NB4 (cell line): Measurements from ENCODE around the gene UBE2L5.

Experiments used
- DNase-seq: peaks from one replicate; pipeline ENCODE4 v3.0.0; 2010; ENCODE audit warnings: low read depth
- H3K4me3 ChIP-seq: one replicate; pipeline ENCODE4 v1.5.1; 2011; ENCODE audit warnings: mild to moderate bottlenecking, low read depth, low read length, moderate library complexity
- MYC ChIP-seq: IDR thresholded peaks from 2 replicates; pipeline ENCODE4 v1.6.1; 2011; ENCODE audit warnings: low read depth, low read length
- POLR2A ChIP-seq: IDR thresholded peaks from 2 replicates; pipeline ENCODE4 v1.6.1; 2011; ENCODE audit warnings: mild to moderate bottlenecking; ENCODE audit not compliant: insufficient read length; ENCODE audit errors: extremely low read depth
- TF ChIP-seq, protein P1 (sequence below): IDR thresholded peaks from one replicate; pipeline ENCODE4 v1.5.1; 2012; ENCODE audit warnings: low read depth, low read length
- TF ChIP-seq, protein P2 (sequence below): IDR thresholded peaks from 2 replicates; pipeline ENCODE4 v1.6.1; 2011; ENCODE audit warnings: low read depth, low read length

UBE2L5 gene

DNA sequence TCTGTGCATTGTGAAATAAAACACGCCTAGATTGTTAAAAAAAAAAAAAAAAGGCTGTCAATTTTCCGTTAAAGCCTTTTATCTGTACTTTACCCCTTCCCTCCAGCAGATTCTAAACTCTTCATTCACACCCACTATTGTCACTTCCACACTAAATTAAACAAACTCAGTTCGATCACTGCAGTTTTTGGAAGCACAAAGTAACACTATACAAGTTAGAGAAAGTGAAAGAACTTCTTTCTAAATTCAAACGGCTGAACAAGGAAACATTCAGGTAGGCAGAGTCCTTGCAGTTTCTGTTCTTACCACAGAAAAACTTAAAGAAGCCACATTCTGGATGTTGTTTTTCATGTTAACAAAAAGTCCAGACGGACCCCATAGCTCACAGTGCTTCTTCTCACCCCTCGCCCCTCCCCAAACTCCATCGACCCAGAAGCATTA is 27.5 kb upstream of the UBE2L5 start:
- DNase-seq = peak; percentile 47
- peak overlapping the region; percentile 77 for H3K4me3 ChIP-seq
- TF ChIP-seq POLR2A (no peak), MYC (peak; percentile 45; the same call in 1 of the 2 replicates)
- TF ChIP-seq, protein P1, sequence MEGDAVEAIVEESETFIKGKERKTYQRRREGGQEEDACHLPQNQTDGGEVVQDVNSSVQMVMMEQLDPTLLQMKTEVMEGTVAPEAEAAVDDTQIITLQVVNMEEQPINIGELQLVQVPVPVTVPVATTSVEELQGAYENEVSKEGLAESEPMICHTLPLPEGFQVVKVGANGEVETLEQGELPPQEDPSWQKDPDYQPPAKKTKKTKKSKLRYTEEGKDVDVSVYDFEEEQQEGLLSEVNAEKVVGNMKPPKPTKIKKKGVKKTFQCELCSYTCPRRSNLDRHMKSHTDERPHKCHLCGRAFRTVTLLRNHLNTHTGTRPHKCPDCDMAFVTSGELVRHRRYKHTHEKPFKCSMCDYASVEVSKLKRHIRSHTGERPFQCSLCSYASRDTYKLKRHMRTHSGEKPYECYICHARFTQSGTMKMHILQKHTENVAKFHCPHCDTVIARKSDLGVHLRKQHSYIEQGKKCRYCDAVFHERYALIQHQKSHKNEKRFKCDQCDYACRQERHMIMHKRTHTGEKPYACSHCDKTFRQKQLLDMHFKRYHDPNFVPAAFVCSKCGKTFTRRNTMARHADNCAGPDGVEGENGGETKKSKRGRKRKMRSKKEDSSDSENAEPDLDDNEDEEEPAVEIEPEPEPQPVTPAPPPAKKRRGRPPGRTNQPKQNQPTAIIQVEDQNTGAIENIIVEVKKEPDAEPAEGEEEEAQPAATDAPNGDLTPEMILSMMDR = no peak

DNA sequence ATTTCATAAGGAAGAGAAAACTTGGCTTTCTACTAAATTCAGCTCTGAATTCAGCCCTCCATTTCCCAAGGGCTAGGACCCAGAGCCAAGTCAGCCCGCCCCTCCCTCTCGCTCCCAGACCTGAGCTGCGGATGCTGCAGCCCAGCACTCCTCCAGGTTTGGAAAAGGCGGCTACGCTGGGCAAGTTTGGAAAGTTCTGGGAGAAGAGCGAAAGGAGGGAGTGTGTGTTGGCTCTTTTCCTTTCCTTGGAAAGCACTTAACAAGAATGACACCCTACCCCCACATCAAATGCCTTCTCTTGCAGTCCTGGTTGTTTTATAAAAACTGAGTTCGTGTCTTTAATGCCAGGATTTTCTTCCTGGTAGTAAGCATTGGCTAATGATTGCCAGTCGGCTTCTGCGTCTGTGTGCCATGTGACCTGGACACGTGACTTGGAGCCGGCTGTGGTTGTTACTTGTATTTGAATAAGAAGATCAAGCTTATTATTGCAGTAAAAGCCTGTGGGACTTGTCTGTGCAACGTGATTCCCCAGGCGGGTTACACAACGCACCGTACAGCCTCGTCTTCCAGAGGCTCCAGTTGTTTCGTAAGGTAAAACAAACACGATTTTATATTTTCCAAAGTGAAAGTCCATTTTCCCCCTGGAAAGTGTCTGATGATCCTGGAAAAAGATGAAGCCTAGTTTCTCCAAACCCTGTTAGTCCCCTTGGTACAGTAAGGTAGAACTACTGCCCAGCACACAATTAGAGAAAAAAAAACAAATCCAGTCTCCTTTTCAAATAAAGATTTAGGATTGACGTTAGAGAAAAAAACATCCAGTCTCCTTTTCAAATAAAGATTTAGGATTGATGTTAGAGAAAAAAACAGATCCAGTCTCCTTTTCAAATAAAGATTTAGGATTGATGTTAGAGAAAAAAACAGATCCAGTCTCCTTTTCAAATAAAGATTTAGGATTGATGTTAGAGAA is 26.8 kb upstream of the UBE2L5 start:
- peak; percentile 94 for DNase-seq
- TF ChIP-seq MYC (peak; percentile 98), POLR2A (peak; percentile 60)
- TF ChIP-seq, protein P1 = no peak
- TF ChIP-seq, protein P2, sequence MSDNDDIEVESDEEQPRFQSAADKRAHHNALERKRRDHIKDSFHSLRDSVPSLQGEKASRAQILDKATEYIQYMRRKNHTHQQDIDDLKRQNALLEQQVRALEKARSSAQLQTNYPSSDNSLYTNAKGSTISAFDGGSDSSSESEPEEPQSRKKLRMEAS = peak; percentile 100
- H3K4me3 ChIP-seq = peak overlapping the region; percentile 77

DNA sequence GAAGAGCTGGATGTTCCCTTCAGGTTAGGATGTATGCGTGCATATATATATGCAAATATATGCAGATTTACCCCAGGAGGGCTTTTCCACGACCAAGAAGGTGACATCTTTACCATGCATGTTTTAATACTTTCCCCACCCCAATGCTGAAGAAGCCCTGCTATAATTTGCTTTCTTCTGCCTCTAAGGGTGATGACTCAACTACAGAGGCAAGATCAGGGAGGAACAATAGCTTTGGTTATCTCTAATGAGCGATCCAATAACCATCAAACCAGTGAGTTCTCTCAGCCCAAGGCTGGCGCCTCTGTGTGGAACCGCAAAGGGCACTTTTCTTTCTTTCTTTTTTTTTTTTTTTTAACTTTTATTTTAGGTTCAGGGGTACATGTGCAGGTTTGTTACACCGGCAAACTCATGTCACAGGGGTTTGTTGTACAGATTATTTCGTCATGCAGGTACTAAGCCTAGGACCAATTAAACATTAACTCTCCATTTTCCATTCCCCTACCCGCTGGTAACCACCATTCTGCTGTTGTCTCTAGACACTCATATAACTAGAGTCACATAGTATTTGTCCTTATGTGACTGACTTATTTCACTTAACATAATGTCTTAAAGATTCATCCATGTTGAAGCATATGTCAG is 25.7 kb upstream of the UBE2L5 start:
- no peak overlapping the region for H3K4me3 ChIP-seq
- TF ChIP-seq POLR2A = no peak
- peak; percentile 66 for DNase-seq

DNA sequence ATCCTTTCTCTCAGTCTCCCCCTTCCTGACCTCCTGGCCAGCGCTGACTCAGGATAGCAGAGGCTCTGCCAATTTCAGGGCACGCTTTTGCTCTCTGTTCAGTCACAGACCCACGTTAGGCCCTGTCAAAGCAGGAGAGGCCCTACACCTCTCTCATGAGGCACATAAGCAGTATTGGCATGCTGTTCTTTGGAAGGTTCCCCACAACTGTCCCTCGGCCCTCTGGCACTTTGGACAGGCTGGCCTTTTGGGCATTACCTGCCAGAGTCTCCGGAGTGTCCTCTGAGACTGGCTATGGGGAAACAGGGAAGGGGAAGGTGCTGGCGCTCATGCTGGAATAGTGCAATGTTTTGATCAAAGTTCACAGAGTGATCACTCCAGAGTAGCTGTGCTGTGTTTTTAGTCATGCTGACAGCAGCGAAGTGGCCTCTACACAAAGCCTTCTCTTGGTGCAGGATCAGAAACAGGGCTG is 23.7 kb upstream of the UBE2L5 start:
- TF ChIP-seq, protein P2 = no peak
- TF ChIP-seq MYC (no peak), POLR2A (no peak)
- TF ChIP-seq, protein P1 = no peak
- H3K4me3 ChIP-seq = no peak overlapping the region
- no peak for DNase-seq

DNA sequence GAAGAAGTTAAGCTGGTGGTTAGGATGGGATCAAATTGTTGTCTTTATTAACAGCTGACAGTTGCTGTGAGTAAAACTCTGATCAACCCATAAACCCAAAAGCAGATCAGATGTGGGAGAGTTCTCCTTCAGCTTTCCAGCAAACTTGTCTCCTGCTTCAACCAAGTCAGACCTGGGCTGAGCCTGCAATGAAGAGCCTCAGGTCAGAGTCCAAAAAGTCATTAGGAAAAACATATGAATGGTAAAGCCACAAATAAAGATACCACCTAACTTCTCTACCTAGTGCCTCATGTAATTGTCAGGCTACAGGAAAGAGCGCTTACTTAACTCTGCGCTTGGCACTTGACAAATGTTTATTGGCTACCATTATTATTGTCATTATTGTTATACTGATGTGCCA is 21.9 kb upstream of the UBE2L5 start:
- no peak for TF ChIP-seq MYC
- TF ChIP-seq, protein P2 = no peak
- TF ChIP-seq, protein P1 = no peak
- no peak for TF ChIP-seq POLR2A
- DNase-seq = no peak
- no peak overlapping the region for H3K4me3 ChIP-seq

DNA sequence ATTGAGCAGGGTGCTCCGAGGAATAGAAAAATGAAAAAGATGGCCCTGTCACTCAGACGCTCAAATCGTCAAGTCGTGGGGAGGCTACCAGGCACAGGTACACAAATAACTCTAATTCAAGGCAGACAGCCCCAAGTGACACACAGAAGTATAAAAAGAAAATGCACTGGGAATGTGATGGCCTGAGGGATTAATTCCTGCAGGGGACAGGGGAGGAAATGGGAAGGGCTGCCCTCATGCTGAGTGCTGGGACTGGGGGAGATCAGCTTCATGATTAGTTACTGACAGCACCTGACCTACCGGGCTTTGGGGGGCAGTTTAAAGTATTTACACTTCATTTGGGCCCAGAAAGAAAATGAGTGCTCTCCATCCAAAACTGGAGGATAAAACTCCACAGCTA is 20.9 kb upstream of the UBE2L5 start:
- no peak for DNase-seq
- TF ChIP-seq POLR2A (no peak), MYC (no peak)
- TF ChIP-seq, protein P1 = no peak
- TF ChIP-seq, protein P2 = no peak
- H3K4me3 ChIP-seq = no peak overlapping the region
